RPMI7951 (cell line): ENCODE results near the gene TIPRL. TPM values are rescaled to one million over a fixed set of nuclear protein-coding genes. Genes with fewer than 3 reads are reported as not detected.

Experiments
- DNase-seq: peaks from one replicate; pipeline ENCODE4 v3.0.0-alpha.2; 2012; ENCODE audit warnings: low read depth
- total RNA-seq: library from RNA; depleted of rRNA; stranded (reverse); fragments of >200 nt; shearing (Covaris generic); gene quantifications from 2 replicates; pipeline ENCODE4 v1.2.3, GENCODE V29; 2014; rRNA removed

Gene TIPRL
- total RNA-seq = 48.5 and 56.4 TPM in 2 replicates

DNA sequence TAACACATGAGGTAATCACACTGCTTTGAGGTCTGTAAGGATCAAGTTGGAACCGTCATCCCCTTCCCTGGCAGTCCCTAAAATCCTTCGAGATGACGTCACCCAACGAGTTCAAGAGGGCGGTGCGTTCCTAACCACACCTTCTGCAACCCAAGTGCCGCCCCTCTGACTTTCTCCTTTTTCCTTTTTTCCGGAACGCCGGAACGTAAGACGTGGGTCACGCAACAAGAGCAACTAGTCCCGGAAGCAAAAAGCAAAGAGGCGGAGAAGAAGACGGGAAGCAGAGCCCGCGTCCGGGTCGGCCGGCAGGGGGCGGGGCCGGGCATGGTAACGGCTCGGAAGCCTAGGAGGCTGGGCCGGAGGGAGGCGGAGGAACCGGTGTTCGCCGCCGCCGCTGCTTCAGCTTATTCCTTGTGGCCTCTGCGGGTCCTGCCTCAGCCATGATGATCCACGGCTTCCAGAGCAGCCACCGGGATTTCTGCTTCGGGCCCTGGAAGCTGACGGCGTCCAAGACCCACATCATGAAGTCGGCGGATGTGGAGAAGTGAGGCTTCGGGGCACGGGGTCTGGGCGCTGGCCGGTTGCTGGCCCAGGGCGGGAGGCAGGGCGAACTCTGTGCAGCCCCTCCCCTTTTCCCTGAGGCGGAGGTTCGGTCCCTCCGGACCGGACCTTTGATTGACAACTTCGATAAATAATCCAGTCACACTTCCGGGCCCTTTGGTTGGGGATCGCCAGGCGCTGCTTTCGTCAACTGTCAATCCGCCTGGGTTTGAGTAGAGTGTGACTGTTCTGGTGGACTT lies at the start of gene TIPRL:
Gene TIPRL (plus strand): TSS at position 325 of the 800 bp plus-strand sequence. CDS start 116 bp downstream, at position 441.
- DNase-seq = peak; percentile 98

DNA sequence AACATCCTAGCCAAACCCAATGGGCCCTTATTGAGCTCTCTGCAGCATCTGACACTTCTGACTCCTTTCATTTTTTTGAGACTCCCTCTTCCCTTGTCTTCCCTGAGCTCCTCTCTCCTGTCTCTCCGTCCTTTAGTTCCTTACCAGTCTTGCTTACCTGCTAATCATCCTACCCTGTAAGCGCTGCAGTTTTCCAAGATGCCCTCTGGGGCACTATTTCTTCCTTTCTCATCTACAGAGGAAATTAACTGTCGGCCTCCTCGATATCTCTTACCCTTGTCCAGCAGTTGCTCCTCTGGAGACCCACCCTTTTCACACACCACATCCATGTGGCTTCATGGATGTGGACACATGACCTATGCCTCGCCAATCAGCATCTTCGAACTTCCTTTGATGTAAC lies 48.8 kb upstream of the TIPRL start:
- no peak for DNase-seq

DNA sequence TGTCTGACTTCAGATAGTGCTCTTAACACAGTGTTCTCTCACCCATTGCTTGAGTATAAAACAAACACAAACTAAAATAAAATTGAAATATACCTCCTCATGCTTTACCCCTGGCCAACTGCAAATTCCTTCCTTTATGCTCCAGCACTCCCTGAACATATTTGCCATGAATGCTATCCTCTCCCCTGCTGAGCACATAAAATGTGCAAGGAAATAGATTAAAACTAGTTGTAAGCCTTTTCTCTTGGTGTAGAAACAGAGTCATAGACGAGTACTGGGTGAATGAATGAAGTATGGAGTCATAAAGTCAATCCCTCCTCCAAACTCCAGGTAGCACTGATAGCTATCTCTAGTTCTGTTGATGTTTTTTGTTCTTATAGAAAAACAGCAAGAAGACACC lies 44.6 kb upstream of the TIPRL start:
- no peak for DNase-seq

DNA sequence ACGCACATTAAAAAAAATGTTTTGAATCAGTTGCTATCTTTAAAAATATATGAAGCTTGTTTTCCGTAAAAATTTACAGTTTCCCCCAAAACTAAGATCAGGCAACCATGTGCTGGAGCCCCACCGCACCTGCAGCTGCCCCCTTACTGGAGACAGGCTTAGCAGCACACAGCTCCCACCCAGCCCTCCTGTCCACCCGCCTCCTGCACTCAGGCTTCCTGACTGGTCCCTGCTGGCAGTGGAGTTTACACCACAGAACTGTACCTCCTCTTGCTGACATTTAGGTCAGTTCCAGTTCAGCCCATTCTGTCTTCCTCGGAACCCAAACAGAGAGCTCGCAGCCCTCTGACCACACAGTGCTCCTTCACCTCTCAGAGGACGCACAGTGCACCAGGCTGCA lies 44.1 kb upstream of the TIPRL start:
- DNase-seq = no peak

- DNase-seq = no peak
These were observed 43.4 kb upstream of the TIPRL start for GRCh38 chr1:168135116-168135920.

DNA sequence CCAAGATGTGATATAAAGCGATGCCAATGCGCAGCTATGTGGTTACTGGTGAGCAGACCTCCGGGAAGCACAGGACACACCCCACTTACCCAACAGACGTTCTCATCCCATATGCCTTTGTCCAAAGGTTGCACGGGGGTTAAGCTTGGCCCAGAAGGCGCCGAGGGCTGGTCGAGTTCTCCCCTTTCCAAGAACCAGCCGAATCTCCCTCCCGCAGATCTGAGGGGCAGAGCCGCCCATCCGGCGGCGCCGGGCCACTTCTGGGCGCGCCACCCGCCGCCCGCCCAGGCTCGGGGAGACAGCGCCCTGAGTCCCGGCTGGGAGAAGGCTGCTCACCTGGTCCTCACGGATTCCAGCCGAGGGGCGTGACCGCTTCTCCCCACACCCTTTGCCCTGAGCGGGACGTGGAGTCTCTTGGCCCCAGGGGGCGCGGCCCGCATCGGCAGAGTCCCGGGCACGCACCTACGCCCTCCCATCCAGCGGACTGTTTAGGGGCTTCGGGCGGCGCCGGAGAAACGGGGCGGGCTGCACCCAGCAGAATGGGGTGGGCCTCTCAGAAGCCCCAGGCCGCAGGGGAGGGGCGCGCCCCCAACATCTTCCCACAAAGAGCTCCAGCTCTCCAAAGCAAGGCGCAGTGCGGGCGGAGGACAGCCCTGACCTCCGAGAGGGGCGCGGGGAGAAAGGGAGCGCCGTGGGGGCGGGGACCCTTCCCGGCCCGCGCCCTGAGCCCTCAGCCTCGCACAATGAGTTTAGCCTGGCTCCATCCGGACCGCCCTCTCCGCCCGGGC lies 42.6 kb upstream of the TIPRL start:
- DNase-seq = no peak

- peak; percentile 52 for DNase-seq
These were observed 41.9 kb upstream of the TIPRL start, which contains the start of gene GPR161 for GRCh38 chr1:168136709-168137514. Gene GPR161, minus strand, starts transcription at chr1:168136930. Its CDS starts 32,080 bp downstream, at chr1:168104850.

GRCh38 chr1:168137515-168137821 lies 41.3 kb upstream of the TIPRL start:
- DNase-seq = no peak

GRCh38 chr1:168138134-168138533 lies 40.6 kb upstream of the TIPRL start:
- DNase-seq = no peak

- DNase-seq = no peak
These were observed 39.7 kb upstream of the TIPRL start for GRCh38 chr1:168139070-168139469.

- no peak for DNase-seq
These were observed 36.8 kb upstream of the TIPRL start for GRCh38 chr1:168141871-168142385.

- peak; percentile 73 for DNase-seq
These were observed 33.3 kb upstream of the TIPRL start for GRCh38 chr1:168145184-168146159.

GRCh38 chr1:168146160-168146539 lies 32.6 kb upstream of the TIPRL start:
- no peak for DNase-seq

GRCh38 chr1:168146626-168147025 lies 32.1 kb upstream of the TIPRL start:
- DNase-seq = no peak

GRCh38 chr1:168148916-168149315 lies 29.8 kb upstream of the TIPRL start:
- peak; percentile 11 for DNase-seq

DNA sequence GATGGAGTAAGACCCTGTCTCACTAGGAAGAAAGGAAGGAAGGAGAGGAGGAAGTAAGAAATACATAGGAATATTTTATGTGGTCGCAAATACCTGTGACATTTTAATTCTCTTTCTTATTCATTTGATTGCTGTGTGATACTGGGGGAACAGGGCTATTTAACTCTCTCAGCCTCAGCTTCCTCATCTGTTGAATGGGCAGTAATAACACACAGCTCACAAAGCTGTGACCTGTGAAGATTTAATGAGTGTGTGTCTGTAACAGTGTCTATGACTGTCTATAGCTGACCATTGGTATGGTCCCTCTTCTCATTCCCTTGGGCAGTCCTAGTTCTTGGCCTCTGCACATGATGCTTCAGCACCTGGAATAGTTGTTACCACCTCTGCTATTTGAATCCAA lies 28.5 kb upstream of the TIPRL start:
- DNase-seq = no peak

DNA sequence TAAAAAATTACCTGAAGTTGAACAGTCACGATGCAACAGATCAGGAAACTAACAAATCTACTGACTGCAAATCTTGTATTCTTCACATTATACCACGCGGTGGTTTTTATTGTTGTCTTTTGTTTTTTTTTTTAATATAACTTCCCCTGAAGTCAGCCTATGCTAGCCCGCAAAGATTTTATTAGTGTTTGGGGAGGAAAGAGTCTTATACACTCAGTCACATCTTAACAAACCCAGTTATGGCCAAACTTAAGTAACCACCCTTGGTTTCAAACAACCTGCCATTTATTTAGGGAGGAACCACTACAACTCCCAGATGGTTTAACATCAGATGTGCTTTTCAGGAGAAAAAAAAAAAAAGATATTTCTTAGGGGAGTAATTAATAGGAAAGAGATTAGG lies 26.8 kb upstream of the TIPRL start:
- no peak for DNase-seq

- DNase-seq = peak; percentile 16
These were observed 24.1 kb upstream of the TIPRL start for GRCh38 chr1:168154707-168155106.

DNA sequence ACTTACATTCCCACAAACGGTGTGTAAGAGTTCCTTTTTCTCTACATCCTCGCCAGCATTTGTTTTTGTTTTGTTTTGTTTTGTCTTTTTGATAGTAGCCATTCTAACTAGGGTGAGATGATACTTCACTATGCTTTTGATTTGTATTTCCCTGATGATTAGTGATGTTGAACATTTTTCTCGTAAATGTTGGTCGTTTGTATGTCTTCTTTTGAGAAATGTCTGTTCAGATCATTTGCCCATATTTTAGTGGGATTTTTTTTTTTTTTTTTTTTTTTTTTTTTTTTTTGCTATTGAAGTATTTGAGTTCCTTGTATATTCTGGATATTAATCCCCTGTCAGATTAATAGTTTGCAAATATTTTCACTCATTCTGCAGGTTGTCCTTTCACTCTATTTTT lies 22.9 kb upstream of the TIPRL start:
- no peak for DNase-seq

GRCh38 chr1:168157638-168158037 lies 21.1 kb upstream of the TIPRL start:
- DNase-seq = no peak
